Natural killer cell (primary cell): Measurements from ENCODE around the gene ADD1. TPM values are rescaled to one million over a fixed set of nuclear protein-coding genes. Genes with fewer than 3 reads are reported as not detected.
A peak's percentile ranks its signal among the peaks of the same experiment; 100 is the strongest.
"Not testable (repeated sequence)": the region's sequence is repeated elsewhere in the genome, so short reads cannot be mapped to it uniquely, and the experiment has no call there.

ENCODE experiments used
- ATAC-seq, 3 donors: fragments of 150-1000 bp in 2 of 3; fragments of 200-7000 bp in 1 of 3; cut with Tn5 transposase; 1 replicate in 1 of 3; 2 replicates in 2 of 3; pipeline ENCODE4 v1.10.0; 2021; ENCODE audit warnings: mild to moderate bottlenecking in 2 of 3, moderate library complexity in 2 of 3
- DNase-seq, 2 donors: peaks; one replicate each; pipeline versions ENCODE4 v3.0.0 to v3.0.0-alpha.2; 2013 to 2021; ENCODE audit warnings: mixed read lengths in 1 of 2
- H3K27ac ChIP-seq: one replicate; pipeline ENCODE4 v1.5.1; 2013; ENCODE audit warnings: mild to moderate bottlenecking, low read length
- H3K27me3 ChIP-seq: one replicate; pipeline ENCODE4 v1.6.1; 2013; ENCODE audit warnings: low read length; ENCODE audit not compliant: control insufficient read depth, insufficient read depth
- H3K36me3 ChIP-seq: one replicate; pipeline ENCODE4 v1.6.1; 2013; ENCODE audit warnings: low read length; ENCODE audit not compliant: control insufficient read depth, insufficient read depth
- H3K4me1 ChIP-seq: one replicate; pipeline ENCODE4 v1.6.1; 2013; ENCODE audit warnings: low read length; ENCODE audit not compliant: control insufficient read depth, insufficient read depth
- H3K4me3 ChIP-seq: one replicate; pipeline ENCODE4 v1.5.1; 2013; ENCODE audit warnings: low read length
- H3K9me3 ChIP-seq: one replicate; pipeline ENCODE4 v1.6.1; 2013; ENCODE audit warnings: low read length; ENCODE audit not compliant: control insufficient read depth, insufficient read depth
- H3K27ac Mint-ChIP-seq, 2 donors: one replicate each; pipeline ENCODE4 v1.8.0; 2022; ENCODE audit warnings: mild to moderate bottlenecking in 2 of 2, mixed read lengths in 2 of 2, moderate library complexity in 1 of 2
- H3K27me3 Mint-ChIP-seq, 2 donors: one replicate each; pipeline ENCODE4 v1.8.0; 2022; ENCODE audit warnings: low read depth in 2 of 2, mixed read lengths in 2 of 2
- H3K36me3 Mint-ChIP-seq: one replicate; pipeline ENCODE4 v1.8.0; 2022; ENCODE audit warnings: mixed read lengths
- H3K4me1 Mint-ChIP-seq, 2 donors: one replicate each; pipeline ENCODE4 v1.8.0; 2022; ENCODE audit warnings: mixed read lengths in 2 of 2
- H3K4me3 Mint-ChIP-seq: one replicate; pipeline ENCODE4 v1.8.0; 2022; ENCODE audit warnings: mild to moderate bottlenecking, moderate library complexity, mixed read lengths
- H3K9me3 Mint-ChIP-seq, 2 donors: one replicate each; pipeline ENCODE4 v1.8.0; 2022; ENCODE audit warnings: mixed read lengths in 2 of 2
- CTCF ChIP-seq: fragments of 200-600 bp; IDR thresholded peaks from one replicate; pipeline ENCODE4 v1.8.0; 2022; ENCODE audit warnings: antibody characterized with exemption
- WGBS: methylation state at CpG from one replicate; pipeline ENCODE4 v1.1.7; 2013; ENCODE audit warnings: missing lambda C conversion rate; ENCODE audit not compliant: insufficient coverage; 5-methylcytosine and 5-hydroxymethylcytosine counted together
- intact Hi-C: fragments of 100-400 bp; cut with micrococcal nuclease; formaldehyde crosslinking; loops from one replicate; pipeline ENCODE4 v1.14.2; 2022
- total RNA-seq, 4 donors: library from RNA; stranded (reverse); fragments of 120-200 nt in 1 of 4; gene quantifications; one replicate each; pipeline versions ENCODE4 v1.2.3 to v1.2.4, GENCODE V29; 2013 to 2022

ADD1 gene
- total RNA-seq, 3 donors from 2014 or later (not counting 1 experiment from before 2014, with no cell fraction given), result 383 to 465 (median 452) TPM

- Histone ChIP-seq H3K27ac (no peak overlapping the region), H3K4me3 (no peak overlapping the region), H3K36me3 (peaks cover 35% of the 10 kb centered on the region), H3K4me1 (peaks cover 19% of the 10 kb centered on the region), H3K9me3 (no peaks in the 10 kb centered on the region), H3K27me3 (no peaks in the 10 kb centered on the region)
- Mint-ChIP-seq H3K36me3 (peaks cover 12% of the 10 kb centered on the region), H3K4me3 (no peak overlapping the region), H3K27ac (no peak overlapping the region), H3K9me3 (no peaks in the 10 kb centered on the region), H3K27me3 (no peaks in the 10 kb centered on the region), H3K4me1 (peaks cover 35 to 44% of the 10 kb centered on the region in 2 donors)
- no peak for TF ChIP-seq CTCF
- no peak for ATAC-seq
- intact Hi-C loops, result no loop called here
- DNase-seq, result no peak
- 87% methylated on average over 9 of the region's 9 CpGs for WGBS
Measured at GRCh38 chr4:2958446-2958845, 114.8 kb downstream of the ADD1 start.

- peaks cover 30% of the 10 kb centered on the region for H3K36me3 ChIP-seq
- not testable (repeated sequence) for H3K27ac Mint-ChIP-seq, H3K27me3 ChIP-seq, DNase-seq, ATAC-seq, H3K4me3 ChIP-seq, H3K9me3 Mint-ChIP-seq, H3K27me3 Mint-ChIP-seq, H3K4me3 Mint-ChIP-seq, H3K9me3 ChIP-seq, H3K27ac ChIP-seq, H3K36me3 Mint-ChIP-seq
- no CpG with 5 or more reads among the region's 4 CpGs for WGBS
- peaks cover 43 to 47% of the 10 kb centered on the region in 2 donors for H3K4me1 Mint-ChIP-seq
- H3K4me1 ChIP-seq, result peaks cover 26% of the 10 kb centered on the region
- intact Hi-C loops, result loop anchor here (5.0 to 10.0 kb wide), 2 partner anchors 87 to 196 kb away; no protein-coding TSS in a partner anchor
Measured at GRCh38 chr4:2960450-2960849, 116.8 kb downstream of the ADD1 start.

- Histone ChIP-seq H3K4me3 (no peak overlapping the region), H3K36me3 (peaks cover 20% of the 10 kb centered on the region), H3K9me3 (no peaks in the 10 kb centered on the region), H3K27me3 (no peaks in the 10 kb centered on the region), H3K4me1 (peaks cover 26% of the 10 kb centered on the region), H3K27ac (no peak overlapping the region)
- DNase-seq (peak in 1 of 2 donors; percentile 46), ATAC-seq (no peak)
- H3K9me3 Mint-ChIP-seq, result no peaks in the 10 kb centered on the region
- no peak for TF ChIP-seq CTCF
- H3K4me1 Mint-ChIP-seq, result peaks cover 43 to 47% of the 10 kb centered on the region in 2 donors
- H3K27ac Mint-ChIP-seq, result peak overlapping the region; percentile 88 to 90
- H3K27me3 Mint-ChIP-seq, result no peaks in the 10 kb centered on the region
- peaks cover 9% of the 10 kb centered on the region for H3K36me3 Mint-ChIP-seq
- WGBS, result 61% methylated on average over 8 of the region's 8 CpGs
- intact Hi-C loops, result loop anchor here (5.0 to 10.0 kb wide), 2 partner anchors 86 to 197 kb away; no protein-coding TSS in a partner anchor
- H3K4me3 Mint-ChIP-seq, result peak overlapping the region; percentile 91
Measured at GRCh38 chr4:2961421-2961810, 117.8 kb downstream of the ADD1 start.

GRCh38 chr4:2961811-2962441 lies 118.3 kb downstream of the ADD1 start:
- H3K4me3 Mint-ChIP-seq, result peak overlapping the region; percentile 91
- no peaks in the 10 kb centered on the region for H3K9me3 Mint-ChIP-seq
- H3K4me1 Mint-ChIP-seq, result peaks cover 43 to 47% of the 10 kb centered on the region in 2 donors
- Histone ChIP-seq H3K36me3 (peaks cover 16% of the 10 kb centered on the region), H3K9me3 (no peaks in the 10 kb centered on the region), H3K27me3 (no peaks in the 10 kb centered on the region), H3K27ac (no peak overlapping the region), H3K4me3 (peak overlapping the region; percentile 71), H3K4me1 (peaks cover 26% of the 10 kb centered on the region)
- 62% methylated on average over 10 of the region's 14 CpGs for WGBS
- peak overlapping the region; percentile 88 to 90 for H3K27ac Mint-ChIP-seq
- ATAC-seq (no peak), DNase-seq (peak in 1 of 2 donors; percentile 61)
- no peaks in the 10 kb centered on the region for H3K27me3 Mint-ChIP-seq
- peaks cover 9% of the 10 kb centered on the region for H3K36me3 Mint-ChIP-seq
- peak; percentile 13 for TF ChIP-seq CTCF
- intact Hi-C loops, result loop anchor here (2.0 to 10.0 kb wide), 4 partner anchors 27 to 543 kb away; partner anchors contain the start of genes CFAP99 and ZFYVE28
